Upper lobe of left lung (tissue), 6 donors: ENCODE measurements around the gene SETD2. TPM values are rescaled to one million over a fixed set of nuclear protein-coding genes. Genes with fewer than 3 reads are reported as not detected.

ENCODE experiments used
- ATAC-seq, 2 donors: fragments of 200-7000 bp; cut with Tn5 transposase; one replicate each; pipeline ENCODE4 v1.9.1; 2022; ENCODE audit warnings: mild to moderate bottlenecking in 2 of 2, moderate library complexity in 2 of 2; ENCODE audit not compliant: low FRiP score in 2 of 2
- DNase-seq, 2 donors: peaks; one replicate each; pipeline ENCODE4 v3.0.0-alpha.2; 2019 to 2020
- H3K27ac ChIP-seq, 4 donors: fragments of 200-600 bp; sonication (generic); one replicate each; pipeline ENCODE4 v1.5.1; 2016 to 2019
- H3K27me3 ChIP-seq, 4 donors: fragments of 200-600 bp; sonication (generic); one replicate each; pipeline ENCODE4 v1.5.1; 2017 to 2019
- H3K36me3 ChIP-seq, 4 donors: fragments of 200-600 bp; sonication (generic); one replicate each; pipeline ENCODE4 v1.5.1; 2016 to 2019
- H3K4me1 ChIP-seq, 4 donors: fragments of 200-600 bp; sonication (generic); one replicate each; pipeline ENCODE4 v1.5.1; 2018 to 2019
- H3K4me3 ChIP-seq, 4 donors: fragments of 200-600 bp; sonication (generic); one replicate each; pipeline ENCODE4 v1.5.1; 2017 to 2019; ENCODE audit warnings: mild to moderate bottlenecking in 2 of 4, moderate library complexity in 1 of 4
- H3K9me3 ChIP-seq, 4 donors: fragments of 200-600 bp; sonication (generic); one replicate each; pipeline ENCODE4 v1.5.1; 2018 to 2019
- EP300 ChIP-seq, 4 donors: sonication (generic); formaldehyde crosslinking; IDR thresholded peaks; one replicate each; pipeline ENCODE4 v1.5.1; 2017; ENCODE audit warnings: antibody characterized with exemption in 4 of 4, control low read depth in 2 of 4
- POLR2A ChIP-seq, 4 donors: fragments of 450-650 bp; IDR thresholded peaks; one replicate each; pipeline ENCODE4 v1.5.1; 2016 to 2017; ENCODE audit warnings: antibody characterized with exemption in 4 of 4, mild to moderate bottlenecking in 2 of 4
- POLR2AphosphoS5 ChIP-seq, 2 donors: sonication (generic); formaldehyde crosslinking; IDR thresholded peaks; one replicate each; pipeline ENCODE4 v1.5.1; 2017; ENCODE audit warnings: antibody characterized with exemption in 2 of 2
- WGBS, 2 donors: methylation state at CpG; one replicate each; pipeline ENCODE4 v1.1.5; 2017 to 2018; 5-methylcytosine and 5-hydroxymethylcytosine counted together
- total RNA-seq, 6 donors: library from RNA; depleted of rRNA in 4 of 6; stranded (reverse); fragments of >200 nt in 4 of 6; gene quantifications; one replicate each; pipeline versions ENCODE4 v1.1.0 to v1.2.1, GENCODE V29; 2016 to 2021
- TF ChIP-seq, protein P1 (sequence below), 6 experiments: fragments of 450-650 bp in 4 of 6; fragments of 200-600 bp in 2 of 6; sonication (generic) in 2 of 6; IDR thresholded peaks; one replicate each; pipeline ENCODE4 v1.5.1; 2016 to 2019; ENCODE audit warnings: antibody characterized with exemption in 6 of 6
- donor health status: DM: no; HTN: no; CAD: no; lungs with moderate emphysema.
- donor health status: DM: no; HTN: yes; CAD: no; lungs with severe emphysema.

The SETD2 gene
- total RNA-seq, 6 donors from 2014 or later = 33.8 to 111 (median 53.5) TPM

DNA sequence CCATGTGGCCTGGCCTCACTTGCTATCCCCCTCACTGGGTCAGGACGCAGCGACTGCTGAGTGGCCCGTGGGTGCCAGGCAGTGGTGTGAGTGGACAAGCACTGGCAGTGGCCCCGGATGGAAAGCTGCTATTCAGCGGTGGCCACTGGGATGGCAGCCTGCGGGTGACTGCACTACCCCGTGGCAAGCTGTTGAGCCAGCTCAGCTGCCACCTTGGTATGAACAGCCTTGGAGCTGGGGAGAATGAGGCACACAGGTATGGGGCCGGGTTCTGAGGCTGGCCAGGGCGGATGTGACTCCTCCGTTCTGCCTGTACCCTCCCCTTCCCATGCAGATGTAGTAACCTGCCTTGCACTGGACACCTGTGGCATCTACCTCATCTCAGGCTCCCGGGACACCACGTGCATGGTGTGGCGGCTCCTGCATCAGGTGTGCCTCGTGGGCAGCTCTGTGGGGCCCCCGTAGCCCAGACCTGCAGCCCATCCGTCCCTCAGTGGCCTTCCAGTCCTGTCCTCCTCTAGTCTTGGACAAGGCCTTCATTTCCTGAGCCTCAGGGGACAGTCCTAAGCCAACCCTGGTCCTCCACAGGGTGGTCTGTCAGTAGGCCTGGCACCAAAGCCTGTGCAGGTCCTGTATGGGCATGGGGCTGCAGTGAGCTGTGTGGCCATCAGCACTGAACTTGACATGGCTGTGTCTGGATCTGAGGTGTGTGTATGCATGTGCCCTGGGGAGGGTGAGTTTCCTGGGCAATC lies 156.3 kb downstream of the SETD2 start:
- Histone ChIP-seq H3K27me3 (no peaks in the 10 kb centered on the region), H3K36me3 (peaks cover 3 to 65% (median 47%) of the 10 kb centered on the region in 4 donors), H3K9me3 (no peaks in the 10 kb centered on the region), H3K4me3 (no peak overlapping the region), H3K27ac (no peak overlapping the region), H3K4me1 (peaks cover 11 to 20% (median 14%) of the 10 kb centered on the region in 4 donors)
- TF ChIP-seq POLR2AphosphoS5 (IDR thresholded peaks at IDR 0.05) = no peak
- TF ChIP-seq, protein P1, sequence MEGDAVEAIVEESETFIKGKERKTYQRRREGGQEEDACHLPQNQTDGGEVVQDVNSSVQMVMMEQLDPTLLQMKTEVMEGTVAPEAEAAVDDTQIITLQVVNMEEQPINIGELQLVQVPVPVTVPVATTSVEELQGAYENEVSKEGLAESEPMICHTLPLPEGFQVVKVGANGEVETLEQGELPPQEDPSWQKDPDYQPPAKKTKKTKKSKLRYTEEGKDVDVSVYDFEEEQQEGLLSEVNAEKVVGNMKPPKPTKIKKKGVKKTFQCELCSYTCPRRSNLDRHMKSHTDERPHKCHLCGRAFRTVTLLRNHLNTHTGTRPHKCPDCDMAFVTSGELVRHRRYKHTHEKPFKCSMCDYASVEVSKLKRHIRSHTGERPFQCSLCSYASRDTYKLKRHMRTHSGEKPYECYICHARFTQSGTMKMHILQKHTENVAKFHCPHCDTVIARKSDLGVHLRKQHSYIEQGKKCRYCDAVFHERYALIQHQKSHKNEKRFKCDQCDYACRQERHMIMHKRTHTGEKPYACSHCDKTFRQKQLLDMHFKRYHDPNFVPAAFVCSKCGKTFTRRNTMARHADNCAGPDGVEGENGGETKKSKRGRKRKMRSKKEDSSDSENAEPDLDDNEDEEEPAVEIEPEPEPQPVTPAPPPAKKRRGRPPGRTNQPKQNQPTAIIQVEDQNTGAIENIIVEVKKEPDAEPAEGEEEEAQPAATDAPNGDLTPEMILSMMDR (IDR thresholded peaks at IDR 0.05) = no peak
- no peak for TF ChIP-seq POLR2A (IDR thresholded peaks at IDR 0.05)
- no peak for TF ChIP-seq EP300 (IDR thresholded peaks at IDR 0.05)
- 86 to 91% methylated on average over 6 to 11 of the region's 16 CpGs for WGBS, 2 donors
- no peak for DNase-seq
- ATAC-seq = no peak

DNA sequence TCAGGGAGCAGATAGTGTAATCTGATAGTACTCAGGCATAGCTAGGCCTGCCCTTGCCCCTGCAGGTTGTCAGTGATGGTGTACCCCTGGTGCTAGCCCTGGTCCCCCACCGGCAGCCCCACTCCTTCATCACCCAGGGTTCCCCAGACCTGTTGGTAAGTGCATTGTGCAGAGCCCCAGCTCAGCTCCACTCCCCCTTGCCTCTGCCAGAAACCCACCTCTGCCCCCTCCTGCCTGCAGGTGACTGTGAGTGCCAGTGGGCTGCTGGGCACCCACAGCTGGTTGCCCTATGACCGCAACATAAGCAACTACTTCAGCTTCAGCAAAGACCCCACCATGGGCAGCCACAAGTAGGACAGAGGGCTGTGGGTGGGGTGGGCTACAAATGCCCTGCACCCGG lies 156.9 kb downstream of the SETD2 start:
- Histone ChIP-seq H3K27me3 (no peaks in the 10 kb centered on the region), H3K27ac (no peak overlapping the region), H3K36me3 (peaks cover 9 to 68% (median 54%) of the 10 kb centered on the region in 4 donors), H3K9me3 (no peaks in the 10 kb centered on the region), H3K4me3 (no peak overlapping the region), H3K4me1 (peaks cover 11 to 20% (median 14%) of the 10 kb centered on the region in 4 donors)
- TF ChIP-seq EP300 (IDR thresholded peaks at IDR 0.05) (no peak), POLR2A (IDR thresholded peaks at IDR 0.05) (no peak), POLR2AphosphoS5 (IDR thresholded peaks at IDR 0.05) (no peak)
- TF ChIP-seq, protein P1 (IDR thresholded peaks at IDR 0.05) = no peak
- ATAC-seq (no peak), DNase-seq (no peak)
- 94% methylated on average over 3 of the region's 3 CpGs; no CpG with 5 or more reads in 1 of the 2 donors for WGBS, 2 donors

DNA sequence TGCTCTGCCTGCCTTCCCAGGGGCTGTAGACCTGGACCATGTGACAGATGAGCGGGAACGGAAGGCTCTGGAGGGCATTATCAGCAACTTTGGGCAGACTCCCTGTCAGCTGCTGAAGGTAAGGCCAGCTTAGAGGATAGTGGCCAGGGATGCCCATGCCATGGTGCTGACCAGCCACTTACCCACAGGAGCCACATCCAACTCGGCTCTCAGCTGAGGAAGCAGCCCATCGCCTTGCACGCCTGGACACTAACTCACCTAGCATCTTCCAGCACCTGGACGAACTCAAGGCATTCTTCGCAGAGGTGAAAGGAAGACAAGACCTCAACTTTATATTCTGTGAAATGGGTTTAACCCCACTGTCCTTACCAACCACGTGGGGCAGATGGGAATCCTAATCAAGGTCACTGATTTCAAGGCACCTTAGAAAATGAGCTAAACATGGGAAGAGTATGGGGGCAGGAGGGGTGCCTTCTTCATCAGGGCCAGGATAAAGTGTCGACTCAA lies 157.7 kb downstream of the SETD2 start:
- H3K4me1 ChIP-seq = peaks cover 11 to 20% (median 14%) of the 10 kb centered on the region in 4 donors
- DNase-seq (no peak), ATAC-seq (no peak)
- WGBS, 2 donors = 89 to 91% methylated on average over 5 to 9 of the region's 9 CpGs
- H3K9me3 ChIP-seq = no peaks in the 10 kb centered on the region
- no peak overlapping the region for H3K4me3 ChIP-seq
- H3K27ac ChIP-seq = no peak overlapping the region
- TF ChIP-seq EP300 (IDR thresholded peaks at IDR 0.05) = no peak
- TF ChIP-seq, protein P1 (IDR thresholded peaks at IDR 0.05) = no peak
- no peak for TF ChIP-seq POLR2AphosphoS5 (IDR thresholded peaks at IDR 0.05)
- TF ChIP-seq POLR2A (IDR thresholded peaks at IDR 0.05) = no peak
- H3K27me3 ChIP-seq = no peaks in the 10 kb centered on the region
- H3K36me3 ChIP-seq = peaks cover 9 to 76% (median 62%) of the 10 kb centered on the region in 4 donors

DNA sequence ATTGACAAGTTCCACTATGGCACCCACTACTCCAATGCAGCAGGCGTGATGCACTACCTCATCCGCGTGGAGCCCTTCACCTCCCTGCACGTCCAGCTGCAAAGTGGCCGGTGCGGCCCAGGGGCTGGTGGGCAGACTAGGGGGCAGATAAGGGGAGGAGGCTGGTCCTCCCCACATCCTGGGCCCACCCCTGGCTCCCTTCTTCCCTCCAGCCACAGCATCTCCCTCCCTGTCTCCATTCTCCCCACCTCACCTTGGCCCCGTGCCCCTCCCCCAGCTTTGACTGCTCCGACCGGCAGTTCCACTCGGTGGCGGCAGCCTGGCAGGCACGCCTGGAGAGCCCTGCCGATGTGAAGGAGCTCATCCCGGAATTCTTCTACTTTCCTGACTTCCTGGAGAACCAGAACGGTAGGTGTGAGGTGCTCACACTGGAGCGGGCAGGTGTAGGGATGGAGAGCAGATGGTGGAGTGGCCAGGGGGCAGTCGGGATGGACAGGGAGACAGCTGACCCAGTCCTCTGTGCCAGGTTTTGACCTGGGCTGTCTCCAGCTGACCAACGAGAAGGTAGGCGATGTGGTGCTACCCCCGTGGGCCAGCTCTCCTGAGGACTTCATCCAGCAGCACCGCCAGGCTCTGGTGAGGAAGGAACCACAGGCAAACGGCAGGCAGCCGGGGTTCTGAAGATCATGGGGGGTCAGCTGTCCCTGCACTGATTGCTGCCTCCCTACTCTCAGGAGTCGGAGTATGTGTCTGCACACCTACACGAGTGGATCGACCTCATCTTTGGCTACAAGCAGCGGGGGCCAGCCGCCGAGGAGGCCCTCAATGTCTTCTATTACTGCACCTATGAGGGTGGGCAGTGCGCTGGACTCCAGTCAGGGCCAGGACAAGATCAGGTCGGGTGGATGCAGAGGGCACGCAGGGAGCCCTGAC lies 158.4 kb downstream of the SETD2 start:
- TF ChIP-seq POLR2AphosphoS5 (IDR thresholded peaks at IDR 0.05) = no peak
- TF ChIP-seq, protein P1 (IDR thresholded peaks at IDR 0.05) = no peak
- TF ChIP-seq EP300 (IDR thresholded peaks at IDR 0.05) = no peak
- TF ChIP-seq POLR2A (IDR thresholded peaks at IDR 0.05) = no peak
- H3K9me3 ChIP-seq = no peaks in the 10 kb centered on the region
- 69 to 82% methylated on average over 17 to 26 of the region's 32 CpGs for WGBS, 2 donors
- H3K4me3 ChIP-seq = no peak overlapping the region
- H3K27ac ChIP-seq = no peak overlapping the region
- peaks cover 9 to 83% (median 69%) of the 10 kb centered on the region in 4 donors for H3K36me3 ChIP-seq
- H3K27me3 ChIP-seq = no peaks in the 10 kb centered on the region
- DNase-seq (peak; percentile 23 to 76), ATAC-seq (no peak)
- H3K4me1 ChIP-seq = peaks cover 11 to 19% (median 14%) of the 10 kb centered on the region in 4 donors
